Panc1 (cell line): Measurements from ENCODE around the gene SYT1.

Experiments used
- POLR2AphosphoS5 ChIP-seq: IDR thresholded peaks from 2 replicates; pipeline ENCODE4 v1.6.1; 2012; ENCODE audit warnings: mild to moderate bottlenecking, low read depth, low read length, moderate library complexity
- TF ChIP-seq, protein P1 (sequence below): fragments of 450-650 bp; IDR thresholded peaks from 2 replicates; pipeline ENCODE4 v1.5.1; 2017; ENCODE audit warnings: mild to moderate bottlenecking
- TF ChIP-seq, protein P2 (sequence below), 2 experiments: IDR thresholded peaks; 2 replicates each; pipeline ENCODE4 v1.6.1; 2011 to 2012; ENCODE audit warnings: low read depth in 2 of 2, control low read depth in 1 of 2, low read length in 1 of 2, mild to moderate bottlenecking in 1 of 2, moderate library complexity in 1 of 2; ENCODE audit not compliant: insufficient read depth in 1 of 2

DNA sequence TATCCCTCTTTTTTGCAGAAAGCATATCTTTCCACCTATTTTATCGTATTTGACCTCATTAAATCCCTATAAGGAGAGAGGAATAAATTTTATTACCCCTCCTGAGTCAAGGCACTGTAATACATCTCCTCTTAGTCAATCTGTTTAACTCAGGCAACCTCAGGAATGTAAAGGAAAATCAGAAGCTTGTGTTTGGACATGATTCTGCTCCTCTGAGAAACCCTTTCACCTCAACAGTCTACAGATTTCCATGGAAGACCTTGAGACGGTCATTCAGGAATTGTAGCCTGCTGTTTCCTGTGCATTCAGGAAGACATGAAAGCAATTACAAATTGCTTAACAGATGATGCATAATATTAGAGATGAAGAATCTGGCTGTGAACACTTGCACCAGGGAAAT is 465.4 kb downstream of the SYT1 start:
- TF ChIP-seq POLR2AphosphoS5, result no peak
- TF ChIP-seq, protein P1, sequence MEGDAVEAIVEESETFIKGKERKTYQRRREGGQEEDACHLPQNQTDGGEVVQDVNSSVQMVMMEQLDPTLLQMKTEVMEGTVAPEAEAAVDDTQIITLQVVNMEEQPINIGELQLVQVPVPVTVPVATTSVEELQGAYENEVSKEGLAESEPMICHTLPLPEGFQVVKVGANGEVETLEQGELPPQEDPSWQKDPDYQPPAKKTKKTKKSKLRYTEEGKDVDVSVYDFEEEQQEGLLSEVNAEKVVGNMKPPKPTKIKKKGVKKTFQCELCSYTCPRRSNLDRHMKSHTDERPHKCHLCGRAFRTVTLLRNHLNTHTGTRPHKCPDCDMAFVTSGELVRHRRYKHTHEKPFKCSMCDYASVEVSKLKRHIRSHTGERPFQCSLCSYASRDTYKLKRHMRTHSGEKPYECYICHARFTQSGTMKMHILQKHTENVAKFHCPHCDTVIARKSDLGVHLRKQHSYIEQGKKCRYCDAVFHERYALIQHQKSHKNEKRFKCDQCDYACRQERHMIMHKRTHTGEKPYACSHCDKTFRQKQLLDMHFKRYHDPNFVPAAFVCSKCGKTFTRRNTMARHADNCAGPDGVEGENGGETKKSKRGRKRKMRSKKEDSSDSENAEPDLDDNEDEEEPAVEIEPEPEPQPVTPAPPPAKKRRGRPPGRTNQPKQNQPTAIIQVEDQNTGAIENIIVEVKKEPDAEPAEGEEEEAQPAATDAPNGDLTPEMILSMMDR, result no peak
- TF ChIP-seq, protein P2, sequence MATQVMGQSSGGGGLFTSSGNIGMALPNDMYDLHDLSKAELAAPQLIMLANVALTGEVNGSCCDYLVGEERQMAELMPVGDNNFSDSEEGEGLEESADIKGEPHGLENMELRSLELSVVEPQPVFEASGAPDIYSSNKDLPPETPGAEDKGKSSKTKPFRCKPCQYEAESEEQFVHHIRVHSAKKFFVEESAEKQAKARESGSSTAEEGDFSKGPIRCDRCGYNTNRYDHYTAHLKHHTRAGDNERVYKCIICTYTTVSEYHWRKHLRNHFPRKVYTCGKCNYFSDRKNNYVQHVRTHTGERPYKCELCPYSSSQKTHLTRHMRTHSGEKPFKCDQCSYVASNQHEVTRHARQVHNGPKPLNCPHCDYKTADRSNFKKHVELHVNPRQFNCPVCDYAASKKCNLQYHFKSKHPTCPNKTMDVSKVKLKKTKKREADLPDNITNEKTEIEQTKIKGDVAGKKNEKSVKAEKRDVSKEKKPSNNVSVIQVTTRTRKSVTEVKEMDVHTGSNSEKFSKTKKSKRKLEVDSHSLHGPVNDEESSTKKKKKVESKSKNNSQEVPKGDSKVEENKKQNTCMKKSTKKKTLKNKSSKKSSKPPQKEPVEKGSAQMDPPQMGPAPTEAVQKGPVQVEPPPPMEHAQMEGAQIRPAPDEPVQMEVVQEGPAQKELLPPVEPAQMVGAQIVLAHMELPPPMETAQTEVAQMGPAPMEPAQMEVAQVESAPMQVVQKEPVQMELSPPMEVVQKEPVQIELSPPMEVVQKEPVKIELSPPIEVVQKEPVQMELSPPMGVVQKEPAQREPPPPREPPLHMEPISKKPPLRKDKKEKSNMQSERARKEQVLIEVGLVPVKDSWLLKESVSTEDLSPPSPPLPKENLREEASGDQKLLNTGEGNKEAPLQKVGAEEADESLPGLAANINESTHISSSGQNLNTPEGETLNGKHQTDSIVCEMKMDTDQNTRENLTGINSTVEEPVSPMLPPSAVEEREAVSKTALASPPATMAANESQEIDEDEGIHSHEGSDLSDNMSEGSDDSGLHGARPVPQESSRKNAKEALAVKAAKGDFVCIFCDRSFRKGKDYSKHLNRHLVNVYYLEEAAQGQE (IDR thresholded peaks at IDR 0.05; ENCODE audit: insufficient read depth in 1 of 2, low read depth in 2 of 2, low read length in 1 of 2), result no peak
